GM12892 (cell line): ENCODE results near the gene CFAP52.

Experiments
- POLR2A ChIP-seq: IDR thresholded peaks from 2 replicates; pipeline ENCODE4 v1.6.1; 2011; ENCODE audit warnings: low read depth, low read length, control low read depth
- TAF1 ChIP-seq: IDR thresholded peaks from 2 replicates; pipeline ENCODE4 v1.6.1; 2011; ENCODE audit warnings: low read depth, mild to moderate bottlenecking, control low read depth, low read length, borderline replicate concordance

DNA sequence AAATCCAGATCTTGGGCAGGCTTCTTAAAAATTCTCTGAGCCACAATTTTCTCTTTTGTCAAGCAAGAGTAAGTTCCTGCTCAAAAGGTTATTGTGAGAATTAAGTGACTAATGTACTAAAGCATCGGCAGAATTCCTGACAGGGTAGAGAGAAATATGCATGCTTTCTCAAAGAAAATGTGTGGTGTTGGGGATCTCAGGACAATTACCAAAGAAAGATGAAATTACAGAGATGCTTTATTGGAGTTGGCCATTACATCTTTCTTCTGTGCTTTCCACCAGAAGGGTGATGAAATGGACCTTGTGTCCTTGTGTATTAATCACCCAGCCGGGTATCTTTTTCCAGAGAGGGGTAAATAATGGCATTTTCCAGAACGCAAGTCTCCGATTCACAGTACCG, 67.2 kb downstream of the CFAP52 start:
- TF ChIP-seq POLR2A (no peak), TAF1 (no peak)
